Peyer's patch (tissue), 4 donors: ENCODE measurements around the gene LAYN. TPM values are rescaled to one million over a fixed set of nuclear protein-coding genes. Genes with fewer than 3 reads are reported as not detected.
A peak's percentile ranks its signal among the peaks of the same experiment; 100 is the strongest.

Experiments
- DNase-seq, 3 donors: peaks; one replicate each; pipeline ENCODE4 v3.0.0-alpha.2; 2017 to 2019
- H3K27ac ChIP-seq, 4 donors: fragments of 200-600 bp; sonication (generic); one replicate each; pipeline ENCODE4 v1.5.1; 2016 to 2019
- H3K27me3 ChIP-seq, 2 donors: fragments of 200-600 bp; sonication (generic); one replicate each; pipeline ENCODE4 v1.5.1; 2019
- H3K36me3 ChIP-seq, 3 donors: fragments of 200-600 bp; sonication (generic); one replicate each; pipeline ENCODE4 v1.5.1; 2016 to 2019
- H3K4me1 ChIP-seq, 4 donors: fragments of 200-600 bp; sonication (generic); one replicate each; pipeline ENCODE4 v1.5.1; 2016 to 2019
- H3K4me3 ChIP-seq, 4 donors: fragments of 200-600 bp; sonication (generic); 1 replicate in 3 of 4; 2 replicates in 1 of 4; pipeline ENCODE4 v1.5.1; 2016 to 2019; ENCODE audit warnings: mild to moderate bottlenecking in 1 of 4
- H3K9me3 ChIP-seq, 4 donors: fragments of 200-600 bp; sonication (generic); one replicate each; pipeline ENCODE4 v1.5.1; 2016 to 2019; ENCODE audit warnings: mild to moderate bottlenecking in 1 of 4
- POLR2A ChIP-seq, 2 donors: fragments of 450-650 bp; IDR thresholded peaks; one replicate each; pipeline ENCODE4 v1.5.1; 2017; ENCODE audit warnings: antibody characterized with exemption in 2 of 2, mild to moderate bottlenecking in 2 of 2, moderate library complexity in 2 of 2
- total RNA-seq, 4 donors: library from RNA; depleted of rRNA; stranded (reverse); fragments of >200 nt; gene quantifications; one replicate each; pipeline ENCODE4 v1.1.0, GENCODE V29; 2016
- TF ChIP-seq, protein P1 (sequence below), 6 experiments: fragments of 450-650 bp in 4 of 6; fragments of 200-600 bp in 2 of 6; sonication (generic) in 1 of 6; IDR thresholded peaks; one replicate each; pipeline ENCODE4 v1.5.1; 2017 to 2019; ENCODE audit warnings: antibody characterized with exemption in 6 of 6, mild to moderate bottlenecking in 3 of 6, moderate library complexity in 1 of 6

The LAYN gene
- total RNA-seq, 4 donors from 2014 or later = 2.1 to 18.2 (median 4.2) TPM

- Histone ChIP-seq H3K4me1 (peaks cover 0 to 17% (median 6%) of the 10 kb centered on the region in 4 donors), H3K36me3 (no peaks in the 10 kb centered on the region), H3K9me3 (no peaks in the 10 kb centered on the region), H3K4me3 (peak overlapping the region in 3 of 4 donors; percentile 48 to 61 (median 58)), H3K27ac (peak overlapping the region in 3 of 4 donors; percentile 62 to 67 (median 65)), H3K27me3 (no peaks in the 10 kb centered on the region)
- TF ChIP-seq, protein P1, sequence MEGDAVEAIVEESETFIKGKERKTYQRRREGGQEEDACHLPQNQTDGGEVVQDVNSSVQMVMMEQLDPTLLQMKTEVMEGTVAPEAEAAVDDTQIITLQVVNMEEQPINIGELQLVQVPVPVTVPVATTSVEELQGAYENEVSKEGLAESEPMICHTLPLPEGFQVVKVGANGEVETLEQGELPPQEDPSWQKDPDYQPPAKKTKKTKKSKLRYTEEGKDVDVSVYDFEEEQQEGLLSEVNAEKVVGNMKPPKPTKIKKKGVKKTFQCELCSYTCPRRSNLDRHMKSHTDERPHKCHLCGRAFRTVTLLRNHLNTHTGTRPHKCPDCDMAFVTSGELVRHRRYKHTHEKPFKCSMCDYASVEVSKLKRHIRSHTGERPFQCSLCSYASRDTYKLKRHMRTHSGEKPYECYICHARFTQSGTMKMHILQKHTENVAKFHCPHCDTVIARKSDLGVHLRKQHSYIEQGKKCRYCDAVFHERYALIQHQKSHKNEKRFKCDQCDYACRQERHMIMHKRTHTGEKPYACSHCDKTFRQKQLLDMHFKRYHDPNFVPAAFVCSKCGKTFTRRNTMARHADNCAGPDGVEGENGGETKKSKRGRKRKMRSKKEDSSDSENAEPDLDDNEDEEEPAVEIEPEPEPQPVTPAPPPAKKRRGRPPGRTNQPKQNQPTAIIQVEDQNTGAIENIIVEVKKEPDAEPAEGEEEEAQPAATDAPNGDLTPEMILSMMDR (IDR thresholded peaks at IDR 0.05) = no peak
- TF ChIP-seq POLR2A (IDR thresholded peaks at IDR 0.05) = no peak
- DNase-seq = no peak
These were observed 950 bp upstream of the LAYN start for GRCh38 chr11:111539426-111540113.

DNA sequence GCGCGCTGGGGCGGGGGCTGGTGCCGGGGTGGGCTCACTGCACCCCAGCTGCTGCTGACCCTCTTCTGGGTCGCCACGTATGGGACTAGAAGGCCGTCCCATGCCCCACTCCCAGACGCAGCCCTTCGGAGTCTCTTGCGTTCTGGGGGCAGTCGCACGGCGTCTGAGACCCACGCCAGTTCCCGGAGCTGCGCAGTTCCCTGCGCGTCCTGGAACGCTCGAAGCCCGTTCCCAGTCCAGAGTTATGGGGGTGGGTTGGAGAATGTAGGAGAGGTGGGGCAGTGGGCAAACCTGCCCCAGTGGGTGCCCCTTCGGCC lies 375 bp downstream of the LAYN start:
- Histone ChIP-seq H3K9me3 (no peaks in the 10 kb centered on the region), H3K4me3 (peak overlapping the region; percentile 34 to 61 (median 53)), H3K36me3 (no peaks in the 10 kb centered on the region), H3K4me1 (peaks cover 0 to 17% (median 6%) of the 10 kb centered on the region in 4 donors), H3K27me3 (no peaks in the 10 kb centered on the region), H3K27ac (peak overlapping the region; percentile 49 to 67 (median 64))
- no peak for TF ChIP-seq POLR2A (IDR thresholded peaks at IDR 0.05)
- TF ChIP-seq, protein P1 (IDR thresholded peaks at IDR 0.05) = no peak
- peak in 1 of 3 donors; percentile 50 for DNase-seq

GRCh38 chr11:111541254-111542061 lies 938 bp downstream of the LAYN start:
- Histone ChIP-seq H3K36me3 (no peaks in the 10 kb centered on the region), H3K27me3 (no peaks in the 10 kb centered on the region), H3K4me3 (peak overlapping the region; percentile 34 to 61 (median 53)), H3K9me3 (no peaks in the 10 kb centered on the region), H3K4me1 (peaks cover 0 to 17% (median 6%) of the 10 kb centered on the region in 4 donors), H3K27ac (peak overlapping the region; percentile 49 to 67 (median 64))
- peak in 2 of 3 donors; percentile 19 to 51 for DNase-seq
- TF ChIP-seq, protein P1 (IDR thresholded peaks at IDR 0.05) = no peak
- no peak for TF ChIP-seq POLR2A (IDR thresholded peaks at IDR 0.05)

GRCh38 chr11:111542606-111543275 lies 2.2 kb downstream of the LAYN start:
- TF ChIP-seq POLR2A (IDR thresholded peaks at IDR 0.05) = no peak
- TF ChIP-seq, protein P1 (IDR thresholded peaks at IDR 0.05) = no peak
- no peak for DNase-seq
- Histone ChIP-seq H3K36me3 (no peaks in the 10 kb centered on the region), H3K4me3 (no peak overlapping the region), H3K9me3 (no peaks in the 10 kb centered on the region), H3K27me3 (no peaks in the 10 kb centered on the region), H3K4me1 (peaks cover 0 to 17% (median 6%) of the 10 kb centered on the region in 4 donors), H3K27ac (no peak overlapping the region)

GRCh38 chr11:111548525-111548924 lies 8.0 kb downstream of the LAYN start:
- DNase-seq = no peak
- TF ChIP-seq POLR2A (IDR thresholded peaks at IDR 0.05) = no peak
- TF ChIP-seq, protein P1 (IDR thresholded peaks at IDR 0.05) = no peak
- no peaks in the 10 kb centered on the region for H3K9me3 ChIP-seq
- H3K27ac ChIP-seq = no peak overlapping the region
- no peak overlapping the region for H3K4me3 ChIP-seq
- no peaks in the 10 kb centered on the region for H3K4me1 ChIP-seq
- no peaks in the 10 kb centered on the region for H3K36me3 ChIP-seq
- no peaks in the 10 kb centered on the region for H3K27me3 ChIP-seq
